ENCODE measurements around the gene PID1. TPM values are rescaled to one million over a fixed set of nuclear protein-coding genes. Genes with fewer than 3 reads are reported as not detected.

The PID1 gene
- total RNA-seq, 1 donor from 2014 or later, result 1.4 TPM

DNA sequence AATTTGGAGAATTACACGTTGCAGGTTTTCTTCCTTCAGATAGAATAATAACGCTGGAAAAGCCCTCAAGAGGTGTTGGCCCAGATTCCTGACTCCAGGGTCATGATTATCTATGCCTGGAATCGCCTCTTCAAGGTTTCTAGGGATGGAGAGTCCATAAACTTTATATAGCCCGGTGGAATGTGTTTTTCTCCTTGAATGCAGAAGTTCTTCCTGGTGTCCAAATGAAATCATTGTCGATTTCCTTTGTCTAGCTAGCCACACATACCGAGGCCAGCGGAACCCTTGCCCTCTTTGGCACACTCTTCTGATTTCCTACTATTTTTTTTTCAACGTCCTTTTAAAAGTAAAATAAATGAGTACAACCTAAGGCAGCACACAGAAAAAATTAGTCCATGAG is 117.8 kb downstream of the PID1 start:
- no peaks in the 10 kb centered on the region for H3K27me3 ChIP-seq

DNA sequence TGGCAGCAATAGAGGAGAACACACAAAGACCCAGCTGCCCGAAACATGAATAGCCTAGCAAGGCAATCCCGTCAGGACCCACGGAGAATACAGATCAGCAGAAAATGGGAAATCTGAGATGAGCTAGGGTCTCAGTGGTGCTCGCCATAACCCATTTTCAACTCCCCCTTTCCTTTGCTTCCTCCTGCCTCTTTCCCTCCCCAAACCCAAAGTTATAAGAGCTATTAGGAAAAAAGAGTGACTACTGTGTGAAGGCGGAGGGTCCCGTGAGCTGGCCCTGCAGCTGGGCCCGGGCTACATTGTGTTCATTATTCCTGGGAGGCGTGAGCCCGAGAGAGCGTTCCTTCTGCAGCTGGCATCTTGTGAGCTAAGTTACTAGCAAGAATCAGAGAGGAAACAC is 118.4 kb downstream of the PID1 start:
- no peak overlapping the region for H3K27ac ChIP-seq
- H3K27me3 Mint-ChIP-seq (ENCODE audit: insufficient read depth, low read depth), result peaks cover 2% of the 10 kb centered on the region
- TF ChIP-seq EZH2phosphoT487 (IDR thresholded peaks at IDR 0.05), result no peak
- TF ChIP-seq, protein P1, sequence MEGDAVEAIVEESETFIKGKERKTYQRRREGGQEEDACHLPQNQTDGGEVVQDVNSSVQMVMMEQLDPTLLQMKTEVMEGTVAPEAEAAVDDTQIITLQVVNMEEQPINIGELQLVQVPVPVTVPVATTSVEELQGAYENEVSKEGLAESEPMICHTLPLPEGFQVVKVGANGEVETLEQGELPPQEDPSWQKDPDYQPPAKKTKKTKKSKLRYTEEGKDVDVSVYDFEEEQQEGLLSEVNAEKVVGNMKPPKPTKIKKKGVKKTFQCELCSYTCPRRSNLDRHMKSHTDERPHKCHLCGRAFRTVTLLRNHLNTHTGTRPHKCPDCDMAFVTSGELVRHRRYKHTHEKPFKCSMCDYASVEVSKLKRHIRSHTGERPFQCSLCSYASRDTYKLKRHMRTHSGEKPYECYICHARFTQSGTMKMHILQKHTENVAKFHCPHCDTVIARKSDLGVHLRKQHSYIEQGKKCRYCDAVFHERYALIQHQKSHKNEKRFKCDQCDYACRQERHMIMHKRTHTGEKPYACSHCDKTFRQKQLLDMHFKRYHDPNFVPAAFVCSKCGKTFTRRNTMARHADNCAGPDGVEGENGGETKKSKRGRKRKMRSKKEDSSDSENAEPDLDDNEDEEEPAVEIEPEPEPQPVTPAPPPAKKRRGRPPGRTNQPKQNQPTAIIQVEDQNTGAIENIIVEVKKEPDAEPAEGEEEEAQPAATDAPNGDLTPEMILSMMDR (IDR thresholded peaks at IDR 0.05), result no peak
- TF ChIP-seq EZH2 (IDR thresholded peaks at IDR 0.05), result no peak
- H4K20me1 ChIP-seq (ENCODE audit: low read depth), result no peaks in the 10 kb centered on the region
- no peaks in the 10 kb centered on the region for H3F3A ChIP-seq (ENCODE audit: low read depth)
- H3K4me3 Mint-ChIP-seq, result no peak overlapping the region
- no peaks in the 10 kb centered on the region for H3K36me3 Mint-ChIP-seq
- no peak overlapping the region for H3K4me2 ChIP-seq
- no peaks in the 10 kb centered on the region for H3K36me3 ChIP-seq
- no peak for DNase-seq (ENCODE audit: low spot score)
- H3K27ac Mint-ChIP-seq, result no peak overlapping the region
- H2AFZ ChIP-seq (replicated peaks), result no peak overlapping the region
- H3K4me1 ChIP-seq, result no peaks in the 10 kb centered on the region
- no peaks in the 10 kb centered on the region for H3K9me3 Mint-ChIP-seq
- H3K4me3 ChIP-seq, result no peak overlapping the region
- no peaks in the 10 kb centered on the region for H3K27me3 ChIP-seq
- H3K4me1 Mint-ChIP-seq, result peaks cover 2% of the 10 kb centered on the region
- H3K9me3 ChIP-seq (ENCODE audit: low read depth), result no peaks in the 10 kb centered on the region
- no peak overlapping the region for H3K9ac ChIP-seq
- no peaks in the 10 kb centered on the region for H3K79me2 ChIP-seq (ENCODE audit: low read depth)

More for the DNA sequence above, 117.8 kb downstream of the PID1 start:
- peaks cover 2% of the 10 kb centered on the region for H3K4me1 Mint-ChIP-seq
- H3K79me2 ChIP-seq (ENCODE audit: low read depth), result no peaks in the 10 kb centered on the region
- no peaks in the 10 kb centered on the region for H3K36me3 ChIP-seq
- H3K27ac Mint-ChIP-seq, result no peak overlapping the region
- H3F3A ChIP-seq (ENCODE audit: low read depth), result no peaks in the 10 kb centered on the region
- H3K4me1 ChIP-seq, result no peaks in the 10 kb centered on the region
- H3K4me2 ChIP-seq, result no peak overlapping the region
- no peak overlapping the region for H2AFZ ChIP-seq (replicated peaks)
- no peaks in the 10 kb centered on the region for H4K20me1 ChIP-seq (ENCODE audit: low read depth)
- no peaks in the 10 kb centered on the region for H3K9me3 Mint-ChIP-seq
- no peak overlapping the region for H3K4me3 Mint-ChIP-seq
- no peak overlapping the region for H3K4me3 ChIP-seq
- DNase-seq (ENCODE audit: low spot score), result no peak
- no peaks in the 10 kb centered on the region for H3K36me3 Mint-ChIP-seq
- H3K27ac ChIP-seq, result no peak overlapping the region
- no peak overlapping the region for H3K9ac ChIP-seq
- no peak for TF ChIP-seq EZH2phosphoT487 (IDR thresholded peaks at IDR 0.05)
- no peaks in the 10 kb centered on the region for H3K9me3 ChIP-seq (ENCODE audit: low read depth)
- H3K27me3 Mint-ChIP-seq (ENCODE audit: insufficient read depth, low read depth), result peaks cover 2% of the 10 kb centered on the region

GRCh38 chr2:229150317-229150716 is 120.8 kb downstream of the PID1 start:
- no peaks in the 10 kb centered on the region for H3K4me1 ChIP-seq
- H4K20me1 ChIP-seq (ENCODE audit: low read depth), result no peaks in the 10 kb centered on the region
- Mint-ChIP-seq H3K27me3 (ENCODE audit: insufficient read depth, low read depth) (peaks cover 2% of the 10 kb centered on the region), H3K36me3 (no peaks in the 10 kb centered on the region), H3K4me3 (no peak overlapping the region), H3K4me1 (peaks cover 2% of the 10 kb centered on the region), H3K27ac (no peak overlapping the region), H3K9me3 (no peaks in the 10 kb centered on the region)
- no peaks in the 10 kb centered on the region for H3K36me3 ChIP-seq
- H3K9me3 ChIP-seq (ENCODE audit: low read depth), result no peaks in the 10 kb centered on the region
- H3F3A ChIP-seq (ENCODE audit: low read depth), result no peaks in the 10 kb centered on the region
- no peak overlapping the region for H2AFZ ChIP-seq (replicated peaks)
- no peaks in the 10 kb centered on the region for H3K79me2 ChIP-seq (ENCODE audit: low read depth)
- H3K9ac ChIP-seq, result no peak overlapping the region
- no peak overlapping the region for H3K4me2 ChIP-seq
- DNase-seq (ENCODE audit: low spot score), result no peak
- H3K4me3 ChIP-seq, result no peak overlapping the region
- H3K27ac ChIP-seq, result no peak overlapping the region
- TF ChIP-seq EZH2 (IDR thresholded peaks at IDR 0.05) (no peak), EZH2phosphoT487 (IDR thresholded peaks at IDR 0.05) (no peak)
- TF ChIP-seq, protein P1 (IDR thresholded peaks at IDR 0.05), result no peak
- H3K27me3 ChIP-seq, result no peaks in the 10 kb centered on the region

DNA sequence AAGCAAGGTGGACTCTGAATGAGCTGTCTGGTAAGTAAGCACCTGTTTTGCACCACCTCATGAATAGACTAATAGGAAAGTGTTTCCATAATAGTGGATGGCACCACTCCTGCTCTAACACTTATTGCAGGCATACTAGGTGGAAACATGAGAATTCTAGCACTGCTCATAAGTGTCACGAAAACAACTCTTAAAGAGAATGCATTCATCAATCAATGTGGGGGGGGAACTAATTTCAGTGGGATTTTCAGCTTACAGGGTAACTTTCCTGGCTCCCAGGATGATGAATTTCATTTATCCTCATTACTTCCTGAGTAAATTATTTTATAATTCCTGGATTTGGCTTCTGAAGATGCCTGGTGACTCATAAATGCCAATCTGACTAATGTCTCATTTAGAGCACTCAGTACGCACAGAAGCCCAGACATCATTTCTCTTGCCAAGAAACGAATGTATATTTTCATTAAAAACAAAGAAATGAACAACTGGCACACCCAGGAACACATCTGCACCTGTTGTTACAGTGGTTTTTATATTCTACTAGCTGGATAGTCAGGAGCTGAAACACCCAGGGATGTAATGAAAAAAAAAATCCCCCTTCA is 129.6 kb downstream of the PID1 start:
- H3K79me2 ChIP-seq (ENCODE audit: low read depth), result no peaks in the 10 kb centered on the region
- no peaks in the 10 kb centered on the region for H3K4me1 ChIP-seq
- H3K4me3 ChIP-seq, result no peak overlapping the region
- no peak overlapping the region for H3K9ac ChIP-seq
- H4K20me1 ChIP-seq (ENCODE audit: low read depth), result no peaks in the 10 kb centered on the region
- no peaks in the 10 kb centered on the region for H3K36me3 ChIP-seq
- no peaks in the 10 kb centered on the region for H3K27me3 ChIP-seq
- Mint-ChIP-seq H3K4me1 (no peaks in the 10 kb centered on the region), H3K36me3 (no peaks in the 10 kb centered on the region), H3K4me3 (no peak overlapping the region), H3K27ac (no peak overlapping the region), H3K9me3 (no peaks in the 10 kb centered on the region), H3K27me3 (ENCODE audit: insufficient read depth, low read depth) (peaks cover 2% of the 10 kb centered on the region)
- H3K4me2 ChIP-seq, result no peak overlapping the region
- TF ChIP-seq, protein P1 (IDR thresholded peaks at IDR 0.05), result no peak
- TF ChIP-seq EZH2phosphoT487 (IDR thresholded peaks at IDR 0.05), result no peak
- TF ChIP-seq EZH2 (IDR thresholded peaks at IDR 0.05), result no peak
- no peak overlapping the region for H2AFZ ChIP-seq (replicated peaks)
- H3K27ac ChIP-seq, result no peak overlapping the region
- no peak for DNase-seq (ENCODE audit: low spot score)
- H3K9me3 ChIP-seq (ENCODE audit: low read depth), result no peaks in the 10 kb centered on the region
- no peaks in the 10 kb centered on the region for H3F3A ChIP-seq (ENCODE audit: low read depth)

All from neural progenitor cell (in vitro differentiated cells).